ENCODE results near the gene SORCS2. TPM values are rescaled to one million over a fixed set of nuclear protein-coding genes. Genes with fewer than 3 reads are reported as not detected.
A peak's percentile ranks its signal among the peaks of the same experiment; 100 is the strongest.

SORCS2 gene
- total RNA-seq, 1 donor from 2014 or later, result 4.9 TPM

- DNase-seq (ENCODE audit: low spot score in 2 of 2) (no peak), FAIRE-seq (no peak)
These were observed 46.9 kb downstream of the SORCS2 start for GRCh38 chr4:7239101-7239820.

- no peak for FAIRE-seq
These were observed 47.5 kb downstream of the SORCS2 start for GRCh38 chr4:7239844-7240243.

GRCh38 chr4:7240306-7240705, 48.0 kb downstream of the SORCS2 start:
- FAIRE-seq (no peak), DNase-seq (ENCODE audit: low spot score in 2 of 2) (no peak)

More at GRCh38 chr4:7239844-7240243, 47.5 kb downstream of the SORCS2 start:
- DNase-seq (ENCODE audit: low spot score in 2 of 2), result no peak

GRCh38 chr4:7241597-7242125, 49.3 kb downstream of the SORCS2 start:
- no peak for FAIRE-seq
- no peak for DNase-seq (ENCODE audit: low spot score in 2 of 2)

- DNase-seq (ENCODE audit: low spot score in 2 of 2), result no peak
- no peak for FAIRE-seq
These were observed 50.4 kb downstream of the SORCS2 start for GRCh38 chr4:7242766-7243165.

- DNase-seq (ENCODE audit: low spot score in 2 of 2), result peak in 1 of 2 donors; percentile 43
- FAIRE-seq, result no peak
These were observed 51.4 kb downstream of the SORCS2 start for GRCh38 chr4:7243609-7244330.

GRCh38 chr4:7244331-7244665, 52.0 kb downstream of the SORCS2 start:
- DNase-seq (ENCODE audit: low spot score in 2 of 2) (peak in 1 of 2 donors; percentile 43), FAIRE-seq (no peak)

GRCh38 chr4:7244751-7245320, 52.5 kb downstream of the SORCS2 start:
- no peak for DNase-seq (ENCODE audit: low spot score in 2 of 2)

GRCh38 chr4:7247521-7247920, 55.2 kb downstream of the SORCS2 start:
- DNase-seq (ENCODE audit: low spot score in 2 of 2) (no peak), FAIRE-seq (no peak)

More at GRCh38 chr4:7244751-7245320, 52.5 kb downstream of the SORCS2 start:
- no peak for FAIRE-seq

GRCh38 chr4:7247946-7248345, 55.6 kb downstream of the SORCS2 start:
- FAIRE-seq (no peak), DNase-seq (ENCODE audit: low spot score in 2 of 2) (no peak)

- FAIRE-seq (no peak), DNase-seq (ENCODE audit: low spot score in 2 of 2) (no peak)
These were observed 56.5 kb downstream of the SORCS2 start for GRCh38 chr4:7248857-7249256.

GRCh38 chr4:7251321-7251720, 59.0 kb downstream of the SORCS2 start:
- no peak for FAIRE-seq
- DNase-seq (ENCODE audit: low spot score in 2 of 2), result no peak

GRCh38 chr4:7252051-7252450, 59.7 kb downstream of the SORCS2 start:
- DNase-seq (ENCODE audit: low spot score in 2 of 2), result no peak
- no peak for FAIRE-seq

GRCh38 chr4:7252510-7253340, 60.4 kb downstream of the SORCS2 start:
- DNase-seq (ENCODE audit: low spot score in 2 of 2), result no peak
- no peak for FAIRE-seq

- FAIRE-seq, result no peak
These were observed 61.0 kb downstream of the SORCS2 start for GRCh38 chr4:7253341-7253700.

GRCh38 chr4:7253837-7254236, 61.5 kb downstream of the SORCS2 start:
- FAIRE-seq, result no peak

More at GRCh38 chr4:7253341-7253700, 61.0 kb downstream of the SORCS2 start:
- no peak for DNase-seq (ENCODE audit: low spot score in 2 of 2)

GRCh38 chr4:7254736-7255487, 62.6 kb downstream of the SORCS2 start:
- DNase-seq (ENCODE audit: low spot score in 2 of 2) (no peak), FAIRE-seq (no peak)

More at GRCh38 chr4:7253837-7254236, 61.5 kb downstream of the SORCS2 start:
- DNase-seq (ENCODE audit: low spot score in 2 of 2), result no peak

GRCh38 chr4:7255488-7255881, 63.1 kb downstream of the SORCS2 start:
- FAIRE-seq (no peak), DNase-seq (ENCODE audit: low spot score in 2 of 2) (no peak)

GRCh38 chr4:7255996-7256395, 63.7 kb downstream of the SORCS2 start:
- DNase-seq (ENCODE audit: low spot score in 2 of 2), result no peak
- FAIRE-seq, result no peak
